HEK293 (cell line): Measurements from ENCODE around the gene STK11.

Experiments used
- HOXA7 ChIP-seq: sonication (generic); formaldehyde crosslinking; IDR thresholded peaks from 2 replicates; pipeline ENCODE4 v1.8.1; 2022; ENCODE audit warnings: missing genetic modification reagents, borderline replicate concordance
- KLF16 ChIP-seq: fragments of 450-650 bp; formaldehyde crosslinking; IDR thresholded peaks from 2 replicates; pipeline ENCODE4 v1.5.1; 2017; ENCODE audit warnings: missing biosample characterization, missing genetic modification characterization
- KLF8 ChIP-seq: fragments of 450-650 bp; formaldehyde crosslinking; IDR thresholded peaks from 2 replicates; pipeline ENCODE4 v1.5.1; 2016; ENCODE audit warnings: missing biosample characterization, missing genetic modification characterization
- MYNN ChIP-seq: fragments of 450-650 bp; formaldehyde crosslinking; IDR thresholded peaks from 2 replicates; pipeline ENCODE4 v1.5.1; 2016; ENCODE audit warnings: missing biosample characterization, missing genetic modification characterization, borderline replicate concordance
- SCRT2 ChIP-seq: fragments of 450-650 bp; formaldehyde crosslinking; IDR thresholded peaks from 2 replicates; pipeline ENCODE4 v1.5.1; 2016; ENCODE audit warnings: missing biosample characterization, missing genetic modification characterization
- SP3 ChIP-seq: fragments of 450-650 bp; formaldehyde crosslinking; IDR thresholded peaks from 2 replicates; pipeline ENCODE4 v1.5.1; 2016; ENCODE audit warnings: missing biosample characterization, missing genetic modification characterization
- ZBTB20 ChIP-seq: fragments of 450-650 bp; formaldehyde crosslinking; IDR thresholded peaks from 2 replicates; pipeline ENCODE4 v1.5.1; 2016; ENCODE audit warnings: missing biosample characterization, missing genetic modification characterization
- ZFP3 ChIP-seq: fragments of 450-650 bp; formaldehyde crosslinking; IDR thresholded peaks from 2 replicates; pipeline ENCODE4 v1.5.1; 2016; ENCODE audit warnings: low read depth, missing biosample characterization, missing genetic modification characterization
- ZFP41 ChIP-seq: fragments of 450-650 bp; formaldehyde crosslinking; IDR thresholded peaks from 2 replicates; pipeline ENCODE4 v1.5.1; 2016; ENCODE audit warnings: missing biosample characterization, missing genetic modification characterization, borderline replicate concordance
- ZNF174 ChIP-seq: fragments of 450-650 bp; formaldehyde crosslinking; IDR thresholded peaks from 2 replicates; pipeline ENCODE4 v1.5.0; 2017; ENCODE audit warnings: missing biosample characterization, mild to moderate bottlenecking, missing genetic modification characterization
- ZNF175 ChIP-seq: fragments of 450-650 bp; formaldehyde crosslinking; IDR thresholded peaks from 2 replicates; pipeline ENCODE4 v1.5.1; 2016; ENCODE audit warnings: missing biosample characterization, missing genetic modification characterization
- ZNF184 ChIP-seq: fragments of 450-650 bp; IDR thresholded peaks from 2 replicates; pipeline ENCODE4 v1.5.1; 2018; ENCODE audit warnings: missing biosample characterization, mild to moderate bottlenecking, missing genetic modification characterization
- ZNF239 ChIP-seq: fragments of 450-650 bp; formaldehyde crosslinking; IDR thresholded peaks from 2 replicates; pipeline ENCODE4 v1.5.1; 2016; ENCODE audit warnings: missing biosample characterization, missing genetic modification characterization
- ZNF366 ChIP-seq: fragments of 450-650 bp; formaldehyde crosslinking; conservative IDR thresholded peaks from 2 replicates; pipeline ENCODE4 v1.5.1; 2016; ENCODE audit warnings: missing biosample characterization, missing genetic modification characterization
- ZNF391 ChIP-seq: fragments of 450-650 bp; formaldehyde crosslinking; IDR thresholded peaks from 2 replicates; pipeline ENCODE4 v1.5.1; 2016; ENCODE audit warnings: low read depth, missing biosample characterization, missing genetic modification characterization, borderline replicate concordance
- ZNF473 ChIP-seq: fragments of 450-650 bp; formaldehyde crosslinking; IDR thresholded peaks from 2 replicates; pipeline ENCODE4 v1.5.1; 2017; ENCODE audit warnings: missing biosample characterization, missing genetic modification characterization
- ZNF48 ChIP-seq: fragments of 450-650 bp; formaldehyde crosslinking; IDR thresholded peaks from 2 replicates; pipeline ENCODE4 v1.5.1; 2016; ENCODE audit warnings: missing biosample characterization, missing genetic modification characterization
- ZNF514 ChIP-seq: fragments of 450-650 bp; formaldehyde crosslinking; IDR thresholded peaks from 2 replicates; pipeline ENCODE4 v1.5.1; 2016; ENCODE audit warnings: missing biosample characterization, missing genetic modification characterization
- ZNF549 ChIP-seq: fragments of 450-650 bp; IDR thresholded peaks from 2 replicates; pipeline ENCODE4 v1.5.1; 2018; ENCODE audit warnings: missing biosample characterization, missing genetic modification characterization, mild to moderate bottlenecking, inconsistent platforms, moderate library complexity
- ZNF555 ChIP-seq: fragments of 450-650 bp; formaldehyde crosslinking; conservative IDR thresholded peaks from 2 replicates; pipeline ENCODE4 v1.5.1; 2017; ENCODE audit warnings: missing biosample characterization, mild to moderate bottlenecking, missing genetic modification characterization, inconsistent platforms
- ZNF670 ChIP-seq: fragments of 450-650 bp; formaldehyde crosslinking; IDR thresholded peaks from 2 replicates; pipeline ENCODE4 v1.5.1; 2016; ENCODE audit warnings: missing biosample characterization, missing genetic modification characterization, low read depth
- ZNF776 ChIP-seq: fragments of 450-650 bp; formaldehyde crosslinking; IDR thresholded peaks from 2 replicates; pipeline ENCODE4 v1.5.0; 2017; ENCODE audit warnings: missing biosample characterization, missing genetic modification characterization, borderline replicate concordance
- ZNF785 ChIP-seq: fragments of 450-650 bp; formaldehyde crosslinking; IDR thresholded peaks from 2 replicates; pipeline ENCODE4 v1.5.1; 2016; ENCODE audit warnings: missing biosample characterization, missing genetic modification characterization
- ZNF830 ChIP-seq: fragments of 450-650 bp; IDR thresholded peaks from 2 replicates; pipeline ENCODE4 v1.5.0; 2018; ENCODE audit warnings: missing biosample characterization, missing genetic modification characterization, low read depth, mild to moderate bottlenecking, moderate library complexity
- TF ChIP-seq, protein P1 (sequence below): fragments of 450-650 bp; formaldehyde crosslinking; IDR thresholded peaks from 2 replicates; pipeline ENCODE4 v1.5.1; 2016; ENCODE audit warnings: missing biosample characterization, missing genetic modification characterization
- TF ChIP-seq, protein P2 (sequence below): fragments of 450-650 bp; formaldehyde crosslinking; IDR thresholded peaks from 2 replicates; pipeline ENCODE4 v1.5.1; 2016; ENCODE audit warnings: missing biosample characterization, missing genetic modification characterization
- TF ChIP-seq, protein P3 (sequence below): fragments of 450-650 bp; formaldehyde crosslinking; IDR thresholded peaks from 2 replicates; pipeline ENCODE4 v1.5.1; 2016; ENCODE audit warnings: missing biosample characterization, missing genetic modification characterization
- TF ChIP-seq, protein P4 (sequence below): fragments of 450-650 bp; formaldehyde crosslinking; optimal IDR thresholded peaks from 2 replicates; pipeline ENCODE3; 2016; ENCODE audit warnings: missing biosample characterization, mild to moderate bottlenecking, missing genetic modification characterization
- TF ChIP-seq, protein P5 (sequence below): fragments of 450-650 bp; formaldehyde crosslinking; IDR thresholded peaks from 2 replicates; pipeline ENCODE4; 2016; ENCODE audit warnings: missing biosample characterization, missing genetic modification characterization
- TF ChIP-seq, protein P6 (sequence below): fragments of 450-650 bp; formaldehyde crosslinking; IDR thresholded peaks from 2 replicates; pipeline ENCODE4 v1.5.1; 2016; ENCODE audit warnings: missing biosample characterization, missing genetic modification characterization
- TF ChIP-seq, protein P7 (sequence below): fragments of 450-650 bp; formaldehyde crosslinking; IDR thresholded peaks from 2 replicates; pipeline ENCODE4 v1.5.1; 2016; ENCODE audit warnings: missing biosample characterization, missing genetic modification characterization

The STK11 gene

DNA sequence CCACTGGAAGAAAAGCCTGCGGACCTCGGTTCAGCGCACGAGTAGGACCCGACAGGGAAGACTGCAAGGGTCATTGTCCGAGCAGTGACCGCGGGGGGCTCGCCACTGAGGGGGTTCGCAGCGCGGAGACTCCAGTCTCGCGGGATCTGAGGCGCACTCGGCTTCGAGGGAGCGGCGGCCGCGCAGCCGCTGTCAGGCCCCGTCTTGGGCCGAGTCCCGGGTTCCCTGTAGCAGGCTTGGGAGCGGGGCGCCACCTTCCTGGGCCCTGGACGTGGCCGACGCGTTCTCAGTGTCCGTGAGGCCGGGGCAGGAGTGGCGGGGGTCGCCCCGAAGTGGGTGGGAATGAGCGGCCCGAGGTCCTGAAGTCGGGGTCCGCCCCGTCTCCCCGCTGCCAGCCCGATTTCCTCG lies 69.3 kb downstream of the STK11 start (continued):
- TF ChIP-seq, protein P1, sequence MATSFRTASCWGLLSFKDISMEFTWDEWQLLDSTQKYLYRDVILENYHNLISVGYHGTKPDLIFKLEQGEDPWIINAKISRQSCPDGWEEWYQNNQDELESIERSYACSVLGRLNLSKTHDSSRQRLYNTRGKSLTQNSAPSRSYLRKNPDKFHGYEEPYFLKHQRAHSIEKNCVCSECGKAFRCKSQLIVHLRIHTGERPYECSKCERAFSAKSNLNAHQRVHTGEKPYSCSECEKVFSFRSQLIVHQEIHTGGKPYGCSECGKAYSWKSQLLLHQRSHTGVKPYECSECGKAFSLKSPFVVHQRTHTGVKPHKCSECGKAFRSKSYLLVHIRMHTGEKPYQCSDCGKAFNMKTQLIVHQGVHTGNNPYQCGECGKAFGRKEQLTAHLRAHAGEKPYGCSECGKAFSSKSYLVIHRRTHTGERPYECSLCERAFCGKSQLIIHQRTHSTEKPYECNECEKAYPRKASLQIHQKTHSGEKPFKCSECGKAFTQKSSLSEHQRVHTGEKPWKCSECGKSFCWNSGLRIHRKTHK (tag by site-specific recombination) = no peak
- TF ChIP-seq, protein P2, sequence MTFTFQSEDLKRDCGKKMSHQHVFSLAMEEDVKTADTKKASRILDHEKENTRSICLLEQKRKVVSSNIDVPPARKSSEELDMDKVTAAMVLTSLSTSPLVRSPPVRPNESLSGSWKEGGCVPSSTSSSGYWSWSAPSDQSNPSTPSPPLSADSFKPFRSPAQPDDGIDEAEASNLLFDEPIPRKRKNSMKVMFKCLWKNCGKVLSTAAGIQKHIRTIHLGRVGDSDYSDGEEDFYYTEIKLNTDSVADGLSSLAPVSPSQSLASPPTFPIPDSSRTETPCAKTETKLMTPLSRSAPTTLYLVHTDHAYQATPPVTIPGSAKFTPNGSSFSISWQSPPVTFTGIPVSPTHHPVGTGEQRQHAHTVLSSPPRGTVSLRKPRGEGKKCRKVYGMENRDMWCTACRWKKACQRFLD (tag by site-specific recombination) = no peak
- TF ChIP-seq ZNF549 (no peak), KLF16 (tag by site-specific recombination) (peak; percentile 78), ZNF175 (tag by site-specific recombination) (no peak), ZNF473 (tag by site-specific recombination) (peak; percentile 48; the same call in 1 of the 2 replicates), ZNF830 (tag by site-specific recombination) (no peak), SCRT2 (tag by site-specific recombination) (no peak), HOXA7 (CRISPR knock-in tag) (no peak), ZNF555 (no peak), ZBTB20 (peak; percentile 100), ZNF391 (tag by site-specific recombination) (no peak), KLF8 (tag by site-specific recombination) (peak; percentile 91; the same call in 1 of the 2 replicates), MYNN (tag by site-specific recombination) (no peak), ZFP3 (tag by site-specific recombination) (no peak), ZNF48 (tag by site-specific recombination) (no peak), ZNF174 (tag by site-specific recombination) (no peak), SP3 (tag by site-specific recombination) (no peak), ZNF239 (tag by site-specific recombination) (no peak), ZFP41 (tag by site-specific recombination) (no peak), ZNF670 (tag by site-specific recombination) (no peak), ZNF366 (tag by site-specific recombination) (no peak), ZNF514 (tag by site-specific recombination) (no peak), ZNF184 (tag by site-specific recombination) (no peak), ZNF785 (tag by site-specific recombination) (peak; percentile 80; the same call in 1 of the 2 replicates), ZNF776 (tag by site-specific recombination) (no peak)
- TF ChIP-seq, protein P3, sequence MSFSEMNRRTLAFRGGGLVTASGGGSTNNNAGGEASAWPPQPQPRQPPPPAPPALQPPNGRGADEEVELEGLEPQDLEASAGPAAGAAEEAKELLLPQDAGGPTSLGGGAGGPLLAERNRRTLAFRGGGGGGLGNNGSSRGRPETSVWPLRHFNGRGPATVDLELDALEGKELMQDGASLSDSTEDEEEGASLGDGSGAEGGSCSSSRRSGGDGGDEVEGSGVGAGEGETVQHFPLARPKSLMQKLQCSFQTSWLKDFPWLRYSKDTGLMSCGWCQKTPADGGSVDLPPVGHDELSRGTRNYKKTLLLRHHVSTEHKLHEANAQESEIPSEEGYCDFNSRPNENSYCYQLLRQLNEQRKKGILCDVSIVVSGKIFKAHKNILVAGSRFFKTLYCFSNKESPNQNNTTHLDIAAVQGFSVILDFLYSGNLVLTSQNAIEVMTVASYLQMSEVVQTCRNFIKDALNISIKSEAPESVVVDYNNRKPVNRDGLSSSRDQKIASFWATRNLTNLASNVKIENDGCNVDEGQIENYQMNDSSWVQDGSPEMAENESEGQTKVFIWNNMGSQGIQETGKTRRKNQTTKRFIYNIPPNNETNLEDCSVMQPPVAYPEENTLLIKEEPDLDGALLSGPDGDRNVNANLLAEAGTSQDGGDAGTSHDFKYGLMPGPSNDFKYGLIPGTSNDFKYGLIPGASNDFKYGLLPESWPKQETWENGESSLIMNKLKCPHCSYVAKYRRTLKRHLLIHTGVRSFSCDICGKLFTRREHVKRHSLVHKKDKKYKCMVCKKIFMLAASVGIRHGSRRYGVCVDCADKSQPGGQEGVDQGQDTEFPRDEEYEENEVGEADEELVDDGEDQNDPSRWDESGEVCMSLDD (tag by site-specific recombination) = peak; percentile 88; the same call in 1 of the 2 replicates
- TF ChIP-seq, protein P4, sequence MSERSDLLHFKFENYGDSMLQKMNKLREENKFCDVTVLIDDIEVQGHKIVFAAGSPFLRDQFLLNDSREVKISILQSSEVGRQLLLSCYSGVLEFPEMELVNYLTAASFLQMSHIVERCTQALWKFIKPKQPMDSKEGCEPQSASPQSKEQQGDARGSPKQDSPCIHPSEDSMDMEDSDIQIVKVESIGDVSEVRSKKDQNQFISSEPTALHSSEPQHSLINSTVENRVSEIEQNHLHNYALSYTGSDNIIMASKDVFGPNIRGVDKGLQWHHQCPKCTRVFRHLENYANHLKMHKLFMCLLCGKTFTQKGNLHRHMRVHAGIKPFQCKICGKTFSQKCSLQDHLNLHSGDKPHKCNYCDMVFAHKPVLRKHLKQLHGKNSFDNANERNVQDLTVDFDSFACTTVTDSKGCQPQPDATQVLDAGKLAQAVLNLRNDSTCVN (tag by site-specific recombination) = no peak
- TF ChIP-seq, protein P5, sequence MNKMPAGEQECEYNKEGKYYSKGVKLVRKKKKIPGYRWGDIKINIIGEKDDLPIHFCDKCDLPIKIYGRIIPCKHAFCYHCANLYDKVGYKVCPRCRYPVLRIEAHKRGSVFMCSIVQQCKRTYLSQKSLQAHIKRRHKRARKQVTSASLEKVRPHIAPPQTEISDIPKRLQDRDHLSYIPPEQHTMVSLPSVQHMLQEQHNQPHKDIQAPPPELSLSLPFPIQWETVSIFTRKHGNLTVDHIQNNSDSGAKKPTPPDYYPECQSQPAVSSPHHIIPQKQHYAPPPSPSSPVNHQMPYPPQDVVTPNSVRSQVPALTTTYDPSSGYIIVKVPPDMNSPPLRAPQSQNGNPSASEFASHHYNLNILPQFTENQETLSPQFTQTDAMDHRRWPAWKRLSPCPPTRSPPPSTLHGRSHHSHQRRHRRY (tag by site-specific recombination) = no peak
- TF ChIP-seq, protein P6, sequence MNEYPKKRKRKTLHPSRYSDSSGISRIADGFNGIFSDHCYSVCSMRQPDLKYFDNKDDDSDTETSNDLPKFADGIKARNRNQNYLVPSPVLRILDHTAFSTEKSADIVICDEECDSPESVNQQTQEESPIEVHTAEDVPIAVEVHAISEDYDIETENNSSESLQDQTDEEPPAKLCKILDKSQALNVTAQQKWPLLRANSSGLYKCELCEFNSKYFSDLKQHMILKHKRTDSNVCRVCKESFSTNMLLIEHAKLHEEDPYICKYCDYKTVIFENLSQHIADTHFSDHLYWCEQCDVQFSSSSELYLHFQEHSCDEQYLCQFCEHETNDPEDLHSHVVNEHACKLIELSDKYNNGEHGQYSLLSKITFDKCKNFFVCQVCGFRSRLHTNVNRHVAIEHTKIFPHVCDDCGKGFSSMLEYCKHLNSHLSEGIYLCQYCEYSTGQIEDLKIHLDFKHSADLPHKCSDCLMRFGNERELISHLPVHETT (tag by site-specific recombination) = peak; percentile 61; the same call in 1 of the 2 replicates
- TF ChIP-seq, protein P7, sequence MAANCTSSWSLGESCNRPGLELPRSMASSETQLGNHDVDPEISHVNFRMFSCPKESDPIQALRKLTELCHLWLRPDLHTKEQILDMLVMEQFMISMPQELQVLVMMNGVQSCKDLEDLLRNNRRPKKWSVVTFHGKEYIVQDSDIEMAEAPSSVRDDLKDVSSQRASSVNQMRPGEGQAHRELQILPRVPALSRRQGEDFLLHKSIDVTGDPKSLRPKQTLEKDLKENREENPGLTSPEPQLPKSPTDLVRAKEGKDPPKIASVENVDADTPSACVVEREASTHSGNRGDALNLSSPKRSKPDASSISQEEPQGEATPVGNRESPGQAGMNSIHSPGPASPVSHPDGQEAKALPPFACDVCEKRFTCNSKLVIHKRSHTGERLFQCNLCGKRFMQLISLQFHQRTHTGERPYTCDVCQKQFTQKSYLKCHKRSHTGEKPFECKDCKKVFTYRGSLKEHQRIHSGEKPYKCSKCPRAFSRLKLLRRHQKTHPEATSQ (tag by site-specific recombination) = peak; percentile 80
